Measurements from ENCODE around the gene KRT15.

DNA sequence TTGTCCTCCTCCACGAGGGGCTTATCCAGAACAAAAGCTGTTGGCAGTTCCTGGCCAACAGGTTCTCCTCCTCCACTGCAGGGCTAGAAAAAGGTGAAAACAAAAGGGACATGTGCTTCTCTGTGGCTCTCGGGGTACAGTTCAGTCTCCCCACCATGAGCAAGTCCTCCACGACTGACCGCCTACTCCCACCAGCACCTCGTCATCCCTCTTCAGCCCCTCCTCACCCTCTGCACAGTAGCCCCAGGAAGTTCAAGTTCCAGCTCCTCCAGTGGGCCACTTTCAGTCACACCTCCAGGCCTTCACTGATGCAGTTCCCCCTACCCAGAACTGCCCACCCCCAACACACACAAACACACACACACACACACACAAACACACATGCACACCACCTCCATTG lies 33.8 kb upstream of the KRT15 start:
- no peak for TF ChIP-seq POLR2AphosphoS5 (IDR thresholded peaks at IDR 0.05)
- TF ChIP-seq, protein P1, sequence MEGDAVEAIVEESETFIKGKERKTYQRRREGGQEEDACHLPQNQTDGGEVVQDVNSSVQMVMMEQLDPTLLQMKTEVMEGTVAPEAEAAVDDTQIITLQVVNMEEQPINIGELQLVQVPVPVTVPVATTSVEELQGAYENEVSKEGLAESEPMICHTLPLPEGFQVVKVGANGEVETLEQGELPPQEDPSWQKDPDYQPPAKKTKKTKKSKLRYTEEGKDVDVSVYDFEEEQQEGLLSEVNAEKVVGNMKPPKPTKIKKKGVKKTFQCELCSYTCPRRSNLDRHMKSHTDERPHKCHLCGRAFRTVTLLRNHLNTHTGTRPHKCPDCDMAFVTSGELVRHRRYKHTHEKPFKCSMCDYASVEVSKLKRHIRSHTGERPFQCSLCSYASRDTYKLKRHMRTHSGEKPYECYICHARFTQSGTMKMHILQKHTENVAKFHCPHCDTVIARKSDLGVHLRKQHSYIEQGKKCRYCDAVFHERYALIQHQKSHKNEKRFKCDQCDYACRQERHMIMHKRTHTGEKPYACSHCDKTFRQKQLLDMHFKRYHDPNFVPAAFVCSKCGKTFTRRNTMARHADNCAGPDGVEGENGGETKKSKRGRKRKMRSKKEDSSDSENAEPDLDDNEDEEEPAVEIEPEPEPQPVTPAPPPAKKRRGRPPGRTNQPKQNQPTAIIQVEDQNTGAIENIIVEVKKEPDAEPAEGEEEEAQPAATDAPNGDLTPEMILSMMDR (IDR thresholded peaks at IDR 0.05), result no peak
- TF ChIP-seq EP300 (IDR thresholded peaks at IDR 0.05), result no peak
- no peak for TF ChIP-seq POLR2A (IDR thresholded peaks at IDR 0.05)
